NCI-H128 (cell line): ENCODE data around the gene PIGW.
A peak's percentile ranks its signal among the peaks of the same experiment; 100 is the strongest.
"Not testable (repeated sequence)": the region's sequence is repeated elsewhere in the genome, so short reads cannot be mapped to it uniquely, and the experiment has no call there.

Experiments used
- DNase-seq: peaks from one replicate; lab custom pipeline; 2025; ENCODE audit not compliant: unreplicated experiment; lab: John Stamatoyannopoulos, UW

The PIGW gene

GRCh38 chr17:36507266-36507665 is 27.5 kb upstream of the PIGW start:
- no peak for DNase-seq

GRCh38 chr17:36508439-36508838 is 26.3 kb upstream of the PIGW start:
- not testable (repeated sequence) for DNase-seq

- no peak for DNase-seq
Measured at GRCh38 chr17:36509272-36509985, 25.4 kb upstream of the PIGW start.

- no peak for DNase-seq
Measured at GRCh38 chr17:36510636-36511035, 24.2 kb upstream of the PIGW start.

GRCh38 chr17:36511216-36511615 is 23.6 kb upstream of the PIGW start:
- no peak for DNase-seq

- DNase-seq, result no peak
Measured at GRCh38 chr17:36512641-36513040, 22.1 kb upstream of the PIGW start.

GRCh38 chr17:36514856-36515255 is 19.9 kb upstream of the PIGW start:
- DNase-seq, result no peak

GRCh38 chr17:36515837-36516236 is 18.9 kb upstream of the PIGW start:
- no peak for DNase-seq

- DNase-seq, result no peak
Measured at GRCh38 chr17:36523113-36523512, 11.7 kb upstream of the PIGW start.

GRCh38 chr17:36524428-36524876 is 10.3 kb upstream of the PIGW start:
- DNase-seq, result no peak

- no peak for DNase-seq
Measured at GRCh38 chr17:36525113-36525512, 9.7 kb upstream of the PIGW start.

- DNase-seq, result no peak
Measured at GRCh38 chr17:36525888-36526287, 8.9 kb upstream of the PIGW start.

- DNase-seq, result no peak
Measured at GRCh38 chr17:36527621-36528250, 7.1 kb upstream of the PIGW start.

- DNase-seq, result no peak
Measured at GRCh38 chr17:36529121-36529520, 5.7 kb upstream of the PIGW start.

GRCh38 chr17:36532435-36532975 is 2.3 kb upstream of the PIGW start:
- DNase-seq, result no peak

GRCh38 chr17:36533935-36534839 is 600 bp upstream of the PIGW start:
- DNase-seq, result no peak

GRCh38 chr17:36535669-36536081 is 888 bp downstream of the PIGW start:
- DNase-seq, result no peak

GRCh38 chr17:36540696-36541095 is 5.9 kb downstream of the PIGW start:
- DNase-seq, result no peak

- DNase-seq, result no peak
Measured at GRCh38 chr17:36542755-36543154, 8.0 kb downstream of the PIGW start.

- no peak for DNase-seq
Measured at GRCh38 chr17:36544044-36544306, 9.2 kb downstream of the PIGW start.

GRCh38 chr17:36544307-36545076 is 9.7 kb downstream of the PIGW start, which contains the start of gene GGNBP2:
Gene GGNBP2, plus strand, starts transcription at chr17:36544919. Its CDS starts 806 bp downstream, at chr17:36545725.
- DNase-seq, result peak; percentile 48
